Measurements from ENCODE around the gene ZNF529. TPM values are rescaled to one million over a fixed set of nuclear protein-coding genes. Genes with fewer than 3 reads are reported as not detected.

Gene ZNF529
- total and polyA plus RNA-seq, 2 of the 13 experiments (the other 11 are each of a cell fraction or from before 2014, with no cell fraction given), result 9.3 to 10.6 TPM

GRCh38 chr19:36604656-36605100 lies 31.6 kb upstream of the ZNF529 start (continued):
- TF ChIP-seq, protein P1, sequence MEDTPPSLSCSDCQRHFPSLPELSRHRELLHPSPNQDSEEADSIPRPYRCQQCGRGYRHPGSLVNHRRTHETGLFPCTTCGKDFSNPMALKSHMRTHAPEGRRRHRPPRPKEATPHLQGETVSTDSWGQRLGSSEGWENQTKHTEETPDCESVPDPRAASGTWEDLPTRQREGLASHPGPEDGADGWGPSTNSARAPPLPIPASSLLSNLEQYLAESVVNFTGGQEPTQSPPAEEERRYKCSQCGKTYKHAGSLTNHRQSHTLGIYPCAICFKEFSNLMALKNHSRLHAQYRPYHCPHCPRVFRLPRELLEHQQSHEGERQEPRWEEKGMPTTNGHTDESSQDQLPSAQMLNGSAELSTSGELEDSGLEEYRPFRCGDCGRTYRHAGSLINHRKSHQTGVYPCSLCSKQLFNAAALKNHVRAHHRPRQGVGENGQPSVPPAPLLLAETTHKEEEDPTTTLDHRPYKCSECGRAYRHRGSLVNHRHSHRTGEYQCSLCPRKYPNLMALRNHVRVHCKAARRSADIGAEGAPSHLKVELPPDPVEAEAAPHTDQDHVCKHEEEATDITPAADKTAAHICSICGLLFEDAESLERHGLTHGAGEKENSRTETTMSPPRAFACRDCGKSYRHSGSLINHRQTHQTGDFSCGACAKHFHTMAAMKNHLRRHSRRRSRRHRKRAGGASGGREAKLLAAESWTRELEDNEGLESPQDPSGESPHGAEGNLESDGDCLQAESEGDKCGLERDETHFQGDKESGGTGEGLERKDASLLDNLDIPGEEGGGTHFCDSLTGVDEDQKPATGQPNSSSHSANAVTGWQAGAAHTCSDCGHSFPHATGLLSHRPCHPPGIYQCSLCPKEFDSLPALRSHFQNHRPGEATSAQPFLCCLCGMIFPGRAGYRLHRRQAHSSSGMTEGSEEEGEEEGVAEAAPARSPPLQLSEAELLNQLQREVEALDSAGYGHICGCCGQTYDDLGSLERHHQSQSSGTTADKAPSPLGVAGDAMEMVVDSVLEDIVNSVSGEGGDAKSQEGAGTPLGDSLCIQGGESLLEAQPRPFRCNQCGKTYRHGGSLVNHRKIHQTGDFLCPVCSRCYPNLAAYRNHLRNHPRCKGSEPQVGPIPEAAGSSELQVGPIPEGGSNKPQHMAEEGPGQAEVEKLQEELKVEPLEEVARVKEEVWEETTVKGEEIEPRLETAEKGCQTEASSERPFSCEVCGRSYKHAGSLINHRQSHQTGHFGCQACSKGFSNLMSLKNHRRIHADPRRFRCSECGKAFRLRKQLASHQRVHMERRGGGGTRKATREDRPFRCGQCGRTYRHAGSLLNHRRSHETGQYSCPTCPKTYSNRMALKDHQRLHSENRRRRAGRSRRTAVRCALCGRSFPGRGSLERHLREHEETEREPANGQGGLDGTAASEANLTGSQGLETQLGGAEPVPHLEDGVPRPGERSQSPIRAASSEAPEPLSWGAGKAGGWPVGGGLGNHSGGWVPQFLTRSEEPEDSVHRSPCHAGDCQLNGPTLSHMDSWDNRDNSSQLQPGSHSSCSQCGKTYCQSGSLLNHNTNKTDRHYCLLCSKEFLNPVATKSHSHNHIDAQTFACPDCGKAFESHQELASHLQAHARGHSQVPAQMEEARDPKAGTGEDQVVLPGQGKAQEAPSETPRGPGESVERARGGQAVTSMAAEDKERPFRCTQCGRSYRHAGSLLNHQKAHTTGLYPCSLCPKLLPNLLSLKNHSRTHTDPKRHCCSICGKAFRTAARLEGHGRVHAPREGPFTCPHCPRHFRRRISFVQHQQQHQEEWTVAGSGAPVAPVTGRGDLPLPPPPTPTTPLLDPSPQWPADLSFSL (CRISPR knock-in tag; IDR thresholded peaks at IDR 0.05), result peak; percentile 59; the same call in 1 of the 2 replicates
- TF ChIP-seq ZNF629 (CRISPR knock-in tag; conservative IDR thresholded peaks at IDR 0.05) (no peak), MNT (IDR thresholded peaks at IDR 0.05) (0 out of 2 replicates have a peak, but pooled peaks have one; percentile 18), BATF2 (CRISPR knock-in tag; IDR thresholded peaks at IDR 0.05) (no peak), TGIF2 (CRISPR knock-in tag; IDR thresholded peaks at IDR 0.05) (peak; percentile 98), ARID4A (CRISPR knock-in tag; IDR thresholded peaks at IDR 0.05; ENCODE audit: borderline replicate concordance) (peak; percentile 95), ZFAT (CRISPR knock-in tag; conservative IDR thresholded peaks at IDR 0.05) (no peak), ATF7-NPFF (CRISPR knock-in tag; IDR thresholded peaks at IDR 0.05; ENCODE audit: low read depth) (no peak), SOX13 (IDR thresholded peaks at IDR 0.05) (no peak), SOX13 (CRISPR knock-in tag; conservative IDR thresholded peaks at IDR 0.05 in 1 of 2, IDR thresholded peaks at IDR 0.05 in 1 of 2) (0 out of 4 replicates have a peak, but pooled peaks of 1 of the 2 experiments have one; percentile 6)

Measured in HepG2 (cell line).